ENCODE results near the gene C1orf210.

C1orf210 gene

DNA sequence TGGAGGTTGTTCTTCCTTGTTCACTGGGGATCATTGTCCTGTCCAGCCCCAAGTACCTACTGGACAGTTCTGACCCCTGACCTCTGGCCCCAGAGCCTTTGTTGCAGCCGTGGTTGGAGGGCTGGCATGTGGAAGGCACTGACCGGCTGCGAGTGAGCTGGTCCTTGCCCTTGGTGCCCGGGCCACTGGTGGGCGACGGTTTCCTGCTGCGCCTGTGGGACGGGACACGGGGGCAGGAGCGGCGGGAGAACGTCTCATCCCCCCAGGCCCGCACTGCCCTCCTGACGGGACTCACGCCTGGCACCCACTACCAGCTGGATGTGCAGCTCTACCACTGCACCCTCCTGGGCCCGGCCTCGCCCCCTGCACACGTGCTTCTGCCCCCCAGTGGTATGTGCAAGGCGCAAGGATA is 26.8 kb upstream of the C1orf210 start:
- no peak for DNase-seq (ENCODE audit: low spot score)

DNA sequence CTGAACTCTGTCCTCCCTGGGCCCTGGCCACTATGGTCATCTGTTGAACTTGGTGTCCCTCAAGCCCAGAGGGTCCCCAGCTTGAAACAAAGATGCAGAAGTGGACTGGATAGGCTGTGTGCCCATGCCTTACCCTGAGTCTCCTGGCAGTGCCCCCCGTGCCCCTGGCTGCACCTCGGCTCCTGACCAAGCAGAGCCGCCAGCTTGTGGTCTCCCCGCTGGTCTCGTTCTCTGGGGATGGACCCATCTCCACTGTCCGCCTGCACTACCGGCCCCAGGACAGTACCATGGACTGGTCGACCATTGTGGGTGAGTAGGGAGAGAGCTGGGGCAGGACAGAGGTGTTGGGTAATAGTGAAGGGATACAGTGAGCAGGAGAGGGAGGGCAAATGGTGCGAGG is 26.1 kb upstream of the C1orf210 start:
- DNase-seq (ENCODE audit: low spot score): no peak

DNA sequence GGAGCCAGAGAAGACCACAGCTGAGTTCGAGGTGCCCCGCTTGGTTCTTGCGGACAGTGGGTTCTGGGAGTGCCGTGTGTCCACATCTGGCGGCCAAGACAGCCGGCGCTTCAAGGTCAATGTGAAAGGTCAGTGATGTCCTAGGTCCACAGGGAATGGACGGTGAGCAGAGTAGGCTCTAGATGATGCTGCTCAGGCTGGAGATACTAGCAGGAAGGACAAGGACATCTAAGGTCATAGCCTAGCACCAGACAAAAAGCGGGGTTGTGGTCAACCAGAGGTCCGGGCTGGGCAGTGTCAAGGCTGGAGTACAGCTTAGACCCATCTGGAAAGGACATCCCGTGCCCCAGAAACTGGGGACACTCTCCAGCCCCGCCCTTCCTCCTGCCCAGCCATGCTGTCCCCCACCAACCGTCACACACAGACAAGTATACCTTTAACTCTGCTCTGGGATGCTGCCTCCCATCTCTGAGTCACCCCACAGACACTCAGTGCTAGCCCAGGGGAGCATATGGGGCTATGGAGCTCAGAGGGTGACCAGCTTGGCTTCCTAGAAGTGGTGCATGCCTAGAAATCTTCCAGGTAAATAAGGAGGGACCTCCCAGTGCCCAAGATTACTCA is 24.1 kb upstream of the C1orf210 start:
- no peak for DNase-seq (ENCODE audit: low spot score)

DNA sequence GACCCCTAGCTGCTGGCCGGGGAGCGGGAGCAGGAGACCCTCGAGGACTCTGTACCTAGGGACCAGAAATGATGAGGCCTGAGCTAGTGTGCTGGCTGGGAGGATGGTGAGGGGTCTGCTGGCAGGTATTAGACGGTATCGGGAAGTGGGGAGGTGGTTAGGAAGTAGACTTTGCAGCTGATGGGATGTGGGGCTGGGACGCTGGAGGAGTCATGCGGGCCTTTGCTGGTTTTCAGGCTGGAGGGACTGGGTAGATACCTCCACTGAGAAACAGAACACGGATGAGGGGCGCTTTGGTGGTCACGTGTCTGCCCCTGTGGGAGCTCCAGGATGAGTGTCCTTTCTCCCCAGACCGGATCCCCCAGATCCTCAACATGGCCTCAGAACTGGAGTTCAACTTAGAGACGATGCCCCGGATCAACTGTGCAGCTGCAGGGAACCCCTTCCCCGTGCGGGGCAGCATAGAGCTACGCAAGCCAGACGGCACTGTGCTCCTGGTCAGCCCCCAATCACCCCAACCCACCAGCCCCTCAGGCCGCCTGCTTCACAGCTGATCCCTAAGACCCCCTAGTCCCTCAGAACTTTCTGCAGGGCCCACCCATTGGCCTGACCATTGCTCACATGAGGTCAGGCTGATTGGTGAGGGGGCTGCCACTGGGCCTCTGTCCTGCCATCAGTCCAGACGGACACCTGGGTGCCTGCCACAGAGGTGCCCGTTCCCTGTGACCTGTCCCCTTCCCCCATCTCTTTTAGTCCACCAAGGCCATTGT is 23.4 kb upstream of the C1orf210 start:
- DNase-seq (ENCODE audit: low spot score): no peak

DNA sequence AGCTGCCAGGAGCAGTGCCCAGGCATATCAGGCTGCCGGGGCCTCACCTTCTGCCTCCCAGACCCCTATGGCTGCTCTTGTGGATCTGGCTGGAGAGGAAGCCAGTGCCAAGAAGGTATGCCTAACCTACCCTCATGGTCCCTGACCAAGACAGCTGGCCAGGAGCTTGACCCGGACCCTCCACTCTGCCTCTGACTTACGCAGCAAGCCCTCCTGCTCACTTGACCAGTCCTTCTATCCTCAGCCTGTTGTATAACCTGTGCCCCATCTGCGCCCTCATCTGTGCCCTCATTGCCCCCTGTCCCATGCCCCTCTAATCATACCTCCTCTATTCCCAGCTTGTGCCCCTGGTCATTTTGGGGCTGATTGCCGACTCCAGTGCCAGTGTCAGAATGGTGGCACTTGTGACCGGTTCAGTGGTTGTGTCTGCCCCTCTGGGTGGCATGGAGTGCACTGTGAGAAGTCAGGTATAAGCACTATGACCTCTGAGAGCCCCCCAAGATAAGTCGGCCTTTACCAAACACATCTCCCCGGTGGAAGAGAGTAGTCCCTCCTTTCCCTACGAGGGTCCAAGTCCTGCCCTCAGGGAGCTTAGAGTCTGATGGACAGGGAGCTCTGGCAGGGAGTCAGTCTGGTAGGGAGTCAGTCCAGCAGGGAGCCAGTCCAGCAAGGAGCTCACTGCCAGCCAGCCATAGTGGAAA is 22.2 kb upstream of the C1orf210 start:
- no peak for DNase-seq (ENCODE audit: low spot score)

DNA sequence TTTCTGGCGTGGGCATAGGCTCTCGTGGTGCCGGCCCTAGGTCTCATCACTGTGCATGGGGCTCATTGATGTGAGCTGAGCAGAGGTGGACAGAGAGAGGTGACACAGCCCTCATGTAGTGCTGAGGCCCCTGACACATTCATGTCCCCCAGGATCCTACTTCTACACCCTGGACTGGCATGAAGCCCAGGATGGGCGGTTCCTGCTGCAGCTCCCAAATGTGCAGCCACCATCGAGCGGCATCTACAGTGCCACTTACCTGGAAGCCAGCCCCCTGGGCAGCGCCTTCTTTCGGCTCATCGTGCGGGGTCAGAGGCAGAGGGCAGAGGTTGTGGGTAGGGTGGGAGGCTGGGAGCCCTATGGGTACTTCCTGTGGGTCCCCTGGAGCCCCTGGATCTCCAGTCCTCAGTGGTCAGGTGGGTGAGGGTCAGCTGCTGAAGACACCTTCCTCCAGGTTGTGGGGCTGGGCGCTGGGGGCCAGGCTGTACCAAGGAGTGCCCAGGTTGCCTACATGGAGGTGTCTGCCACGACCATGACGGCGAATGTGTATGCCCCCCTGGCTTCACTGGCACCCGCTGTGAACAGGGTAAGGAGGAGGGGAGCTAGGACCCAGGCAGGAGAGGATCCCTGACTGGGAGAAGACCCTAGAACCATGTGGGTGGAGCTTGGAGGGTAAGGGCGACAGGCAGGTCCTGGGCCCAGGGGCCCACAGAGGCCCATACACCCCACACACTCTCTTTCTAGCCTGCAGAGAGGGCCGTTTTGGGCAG is 21.5 kb upstream of the C1orf210 start:
- DNase-seq (ENCODE audit: low spot score): no peak

DNA sequence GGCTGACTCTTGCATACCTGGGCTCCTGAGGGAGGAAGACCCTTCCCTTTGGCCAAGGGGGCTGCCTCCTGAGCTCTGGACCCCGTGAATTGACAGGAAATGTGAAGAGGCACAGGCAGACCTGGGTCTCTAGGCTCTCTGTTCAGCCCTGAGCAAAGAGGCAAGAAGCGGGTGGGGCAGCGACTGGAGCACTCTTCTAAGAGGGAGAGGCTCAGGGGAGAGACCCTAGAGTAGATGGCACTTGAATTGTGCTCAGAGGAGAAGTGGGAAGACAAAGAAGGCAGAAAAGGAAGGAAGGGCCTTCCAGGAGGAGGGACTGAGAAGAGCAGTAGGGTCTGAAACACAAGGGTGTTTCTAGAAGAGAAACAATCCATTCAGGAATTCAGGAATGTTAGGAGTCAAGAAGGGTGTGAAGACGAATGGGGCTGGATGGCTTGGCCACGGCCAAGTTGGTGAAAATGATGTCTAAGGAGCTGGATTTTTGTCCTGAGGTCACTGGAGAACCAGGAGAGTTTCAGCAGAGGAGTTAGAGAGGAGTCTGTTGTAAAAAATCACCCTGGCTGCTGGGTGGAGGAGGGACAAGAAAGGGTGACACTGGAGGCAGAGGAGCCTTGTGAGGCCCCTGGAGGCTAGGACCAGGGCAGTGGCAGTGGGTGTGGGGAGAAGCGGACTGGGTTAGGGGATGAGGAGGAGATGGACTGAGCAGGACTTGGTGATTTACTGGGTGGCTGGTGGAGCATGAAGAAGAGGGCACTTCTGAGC is 20.7 kb upstream of the C1orf210 start:
- no peak for DNase-seq (ENCODE audit: low spot score)

DNA sequence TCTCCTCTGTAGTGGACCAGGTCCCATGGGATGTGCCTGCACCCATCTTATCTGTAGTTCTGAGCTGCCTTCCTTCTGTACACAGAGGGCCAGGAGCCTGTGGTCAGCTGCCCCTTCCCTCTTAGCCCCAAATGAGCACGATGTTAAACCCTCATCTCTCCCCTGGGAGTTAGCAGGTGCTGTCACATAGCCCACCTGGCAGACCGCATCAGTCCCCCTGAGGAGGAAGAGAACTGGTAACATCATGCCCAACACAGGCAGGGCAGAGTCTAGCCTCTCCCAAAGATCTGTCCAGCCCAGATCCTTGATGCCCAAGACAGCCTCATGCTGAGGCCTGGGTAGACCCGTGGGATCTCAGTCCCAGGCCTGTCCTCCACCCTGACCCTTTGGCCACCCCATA is 20.1 kb upstream of the C1orf210 start:
- no peak for DNase-seq (ENCODE audit: low spot score)

DNA sequence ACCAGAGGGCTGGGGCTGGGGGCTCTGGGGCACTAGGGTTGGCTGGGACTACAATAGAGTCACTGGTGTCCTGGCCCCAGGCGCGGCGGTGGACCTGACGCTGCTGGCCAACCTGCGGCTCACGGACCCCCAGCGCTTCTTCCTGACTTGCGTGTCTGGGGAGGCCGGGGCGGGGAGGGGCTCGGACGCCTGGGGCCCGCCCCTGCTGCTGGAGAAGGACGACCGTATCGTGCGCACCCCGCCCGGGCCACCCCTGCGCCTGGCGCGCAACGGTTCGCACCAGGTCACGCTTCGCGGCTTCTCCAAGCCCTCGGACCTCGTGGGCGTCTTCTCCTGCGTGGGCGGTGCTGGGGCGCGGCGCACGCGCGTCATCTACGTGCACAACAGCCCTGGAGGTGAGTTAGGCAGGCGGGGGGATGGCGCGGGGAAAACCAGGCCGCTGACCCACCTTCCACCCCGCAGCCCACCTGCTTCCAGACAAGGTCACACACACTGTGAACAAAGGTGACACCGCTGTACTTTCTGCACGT is 19.5 kb upstream of the C1orf210 start:
- no peak for DNase-seq (ENCODE audit: low spot score)

DNA sequence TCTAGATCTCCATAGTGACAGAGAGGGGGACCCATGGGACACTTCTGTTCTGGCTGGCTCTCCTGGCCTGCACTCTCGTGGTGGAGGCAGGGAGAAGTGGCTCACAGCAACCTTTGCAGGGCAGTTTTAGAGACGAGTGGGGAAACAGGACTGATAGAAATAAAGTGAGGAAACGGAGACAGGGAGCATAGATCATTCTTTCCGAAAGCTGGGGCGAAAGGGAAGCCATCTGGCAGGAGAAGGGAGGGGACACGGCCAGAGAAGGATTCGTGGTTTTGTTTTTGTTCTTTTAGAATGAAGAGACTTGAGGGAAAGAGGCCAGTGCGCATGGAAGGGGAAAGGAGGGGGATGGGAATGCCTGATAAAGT is 18.9 kb upstream of the C1orf210 start:
- no peak for DNase-seq (ENCODE audit: low spot score)

DNA sequence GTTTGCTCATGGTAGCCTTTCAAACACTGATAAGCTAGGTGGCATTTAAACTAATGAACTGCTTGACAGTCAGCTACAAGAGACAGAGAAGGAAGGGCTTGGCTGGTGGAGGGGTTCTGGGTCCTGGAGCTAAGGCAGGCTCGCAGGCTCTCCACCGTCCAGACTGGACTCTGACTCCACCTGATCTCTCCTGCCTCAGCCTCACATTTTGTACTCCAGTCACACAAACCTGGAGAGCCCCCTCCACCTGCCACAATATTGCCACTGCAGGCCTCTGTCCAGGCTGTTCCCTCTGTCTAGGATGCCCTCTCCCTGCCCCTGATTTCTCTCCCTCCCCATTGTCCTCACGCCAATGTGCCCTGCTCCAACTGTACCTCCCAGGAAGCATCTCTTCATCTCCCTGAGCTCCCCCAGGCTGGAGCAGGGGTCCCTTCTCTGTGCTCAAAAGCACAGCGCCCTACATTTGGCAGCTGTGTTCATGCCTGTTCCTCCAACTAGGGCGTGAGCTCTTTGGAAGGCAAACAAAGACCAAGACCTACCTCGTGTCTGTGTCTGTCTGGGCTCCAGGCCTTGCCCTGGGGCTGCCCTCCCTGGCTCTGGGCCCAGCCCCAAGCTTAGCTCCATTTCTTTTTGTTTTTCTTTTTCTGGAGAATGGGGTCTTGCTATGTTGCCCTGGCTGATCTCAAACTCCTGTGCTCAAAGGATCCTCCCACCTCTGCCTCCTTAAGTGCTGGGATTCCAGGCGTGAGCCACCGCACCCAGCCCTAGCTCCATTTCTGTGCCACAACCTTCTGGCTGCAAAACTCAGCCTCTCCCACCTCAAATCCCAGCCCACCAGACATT is 18.3 kb upstream of the C1orf210 start:
- no peak for DNase-seq (ENCODE audit: low spot score)

DNA sequence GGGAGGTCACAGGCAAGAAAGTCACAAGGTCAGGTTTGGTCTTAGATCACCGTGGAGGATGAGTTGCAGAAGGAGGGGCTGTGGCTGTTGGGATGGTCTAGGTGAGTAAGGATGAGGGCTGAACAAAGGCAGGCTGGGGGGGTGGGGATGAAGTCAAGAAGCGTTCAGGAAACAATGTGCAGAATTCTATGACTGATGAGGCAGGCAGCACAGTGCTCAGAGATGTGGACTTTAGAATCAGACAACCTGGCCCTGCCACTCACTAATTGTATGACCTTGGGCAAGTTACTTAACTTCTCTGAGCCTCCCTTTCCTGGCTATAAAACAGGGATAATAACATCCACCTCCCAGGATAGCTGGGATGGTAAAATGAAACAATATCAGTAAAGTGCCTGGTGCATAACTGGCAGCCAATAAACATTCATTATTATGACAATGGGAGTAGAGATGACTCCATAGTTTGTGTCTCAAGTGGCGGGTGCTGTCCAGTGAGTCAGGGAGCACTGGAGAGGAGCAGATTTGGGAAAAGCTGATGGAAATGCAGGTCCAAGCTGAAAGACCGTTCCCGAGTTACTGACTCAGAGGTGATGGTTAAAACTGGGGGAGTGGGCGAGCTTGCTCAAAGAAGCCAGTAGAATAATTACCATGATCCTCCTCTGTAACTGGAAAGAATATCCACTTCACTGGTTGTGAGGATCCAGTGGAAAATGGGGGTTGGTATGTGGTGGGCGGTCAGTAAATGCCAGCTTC is 17.5 kb upstream of the C1orf210 start:
- DNase-seq (ENCODE audit: low spot score): no peak

DNA sequence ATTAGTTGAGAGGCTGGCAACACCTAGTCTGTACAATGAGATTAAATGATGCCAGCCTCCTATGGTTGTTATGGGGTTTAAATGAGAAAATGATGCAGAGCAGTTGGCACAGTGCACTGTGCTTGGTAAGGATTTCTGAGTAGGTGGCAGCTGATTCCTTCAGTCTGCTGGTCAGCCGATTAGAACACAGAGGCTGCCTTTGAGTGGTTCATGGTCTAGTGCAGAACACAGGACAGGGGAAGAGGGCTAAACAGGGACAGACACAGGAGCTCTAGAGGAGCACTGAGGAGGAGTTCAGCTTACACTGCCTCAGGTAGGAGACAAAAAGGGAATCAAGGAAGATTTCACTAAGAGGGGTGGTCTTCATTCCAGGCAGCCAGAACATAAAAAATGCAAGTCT is 16.8 kb upstream of the C1orf210 start:
- no peak for DNase-seq (ENCODE audit: low spot score)

DNA sequence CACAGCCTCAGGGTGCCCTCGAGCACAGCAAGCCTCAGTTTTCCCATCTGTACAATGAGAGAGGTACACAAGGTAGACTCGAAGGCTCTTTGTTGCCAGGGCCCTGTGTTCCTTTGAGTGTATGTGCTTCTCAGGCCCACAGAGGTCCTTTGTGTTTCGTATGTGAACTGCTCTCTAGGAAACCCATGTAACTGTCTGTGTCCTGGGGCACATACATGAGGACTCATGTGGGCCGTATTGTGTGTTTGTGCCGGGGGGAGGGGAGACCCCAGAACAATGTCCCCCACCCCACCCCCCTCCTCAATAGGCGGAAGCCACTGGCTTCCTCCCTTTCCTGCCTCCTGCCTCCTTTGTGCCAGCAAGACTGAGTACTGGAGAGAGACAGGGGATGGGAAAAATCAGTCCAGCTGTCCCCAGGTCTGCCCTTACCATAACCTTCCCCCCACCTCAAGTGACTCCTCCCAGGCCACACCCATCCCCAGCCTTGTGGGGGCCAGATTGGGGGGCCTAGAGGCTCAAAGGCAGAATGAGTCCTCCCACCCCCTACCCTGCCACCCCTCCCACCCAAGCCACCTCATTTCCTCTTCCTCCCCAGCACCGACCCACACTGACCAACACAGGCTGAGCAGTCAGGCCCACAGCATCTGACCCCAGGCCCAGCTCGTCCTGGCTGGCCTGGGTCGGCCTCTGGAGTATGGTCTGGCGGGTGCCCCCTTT is 15.2 kb upstream of the C1orf210 start, which contains the start of gene TIE1:
TIE1 (plus strand) TSS at position 605 of the 717 bp plus-strand sequence; CDS start at position 695, 90 bp downstream.
- DNase-seq (ENCODE audit: low spot score): no peak

DNA sequence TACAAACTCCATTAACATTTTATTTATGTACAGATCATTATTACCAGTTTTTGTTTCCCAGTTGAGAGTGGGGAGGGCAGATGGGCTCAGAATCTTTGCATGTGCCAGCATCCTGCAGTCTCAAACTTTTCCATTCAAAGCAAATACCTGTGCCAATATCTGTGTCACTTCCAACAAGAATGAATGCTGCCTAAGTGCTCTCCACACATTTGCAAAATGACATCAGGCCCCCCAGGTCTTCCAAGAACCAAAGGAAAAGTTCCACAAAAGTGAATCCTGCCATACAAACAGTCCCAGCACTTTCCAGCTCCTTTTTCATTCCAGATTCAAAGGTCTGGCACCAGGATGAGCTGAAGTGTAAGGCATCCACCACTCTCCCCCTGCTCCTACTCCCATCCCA is 13.7 kb upstream of the C1orf210 start:
- DNase-seq (ENCODE audit: low spot score): no peak

DNA sequence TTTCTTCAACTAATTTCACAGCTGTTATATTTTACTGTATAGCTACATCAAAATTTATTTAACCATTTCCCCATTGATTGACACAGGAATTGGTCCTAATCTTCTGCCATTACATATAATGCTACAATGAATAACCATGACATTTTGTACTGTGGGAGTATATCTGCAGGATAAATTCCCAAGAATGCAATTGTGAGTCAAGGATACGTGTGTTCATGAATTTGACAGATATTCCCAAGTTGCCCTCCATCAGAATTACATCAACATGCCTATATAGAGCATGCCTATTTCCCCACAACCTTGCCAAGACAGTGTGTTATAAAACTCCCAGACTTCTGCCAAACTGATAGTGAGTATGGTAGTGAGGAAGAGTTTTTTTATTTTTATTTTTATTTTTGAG is 12.7 kb upstream of the C1orf210 start:
- DNase-seq (ENCODE audit: low spot score): no peak

DNA sequence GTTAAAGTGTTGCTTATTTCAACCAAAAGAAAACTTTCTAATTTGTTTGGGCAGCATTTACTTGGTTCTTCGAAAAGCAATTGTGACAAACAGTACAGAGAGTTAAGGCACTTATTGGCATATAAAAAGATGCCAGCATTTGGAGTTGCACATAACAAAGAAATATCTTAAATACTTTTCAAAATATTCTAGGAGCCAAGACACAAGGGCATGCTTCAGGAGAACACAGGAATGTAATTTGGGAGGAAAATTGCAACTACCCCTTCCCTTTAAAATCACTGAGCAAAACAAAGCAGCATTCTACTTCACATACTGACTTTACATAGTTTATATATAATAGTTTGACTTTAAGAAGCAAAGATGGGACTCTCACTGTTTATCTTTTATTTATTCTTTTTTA is 10.8 kb upstream of the C1orf210 start:
- DNase-seq (ENCODE audit: low spot score): no peak

DNA sequence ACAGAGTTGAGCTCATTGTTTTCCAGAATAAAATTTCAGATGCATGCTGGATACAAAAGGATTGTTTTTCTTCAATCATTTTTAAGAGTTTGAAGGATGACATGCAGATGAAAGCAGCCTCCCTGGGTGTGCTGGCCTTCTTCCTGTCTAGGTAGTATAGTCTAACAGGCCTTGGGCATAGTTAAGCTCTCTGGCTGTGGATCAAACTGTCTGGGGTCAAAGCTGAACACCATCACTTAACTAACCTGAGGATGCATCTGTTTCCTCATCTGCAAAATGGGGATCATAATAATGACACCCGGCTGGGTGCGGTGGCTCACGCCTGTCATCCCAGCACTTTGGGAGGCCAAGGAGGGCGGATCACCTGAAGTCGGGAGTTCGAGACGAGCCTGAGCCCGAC is 9.4 kb upstream of the C1orf210 start:
- no peak for DNase-seq (ENCODE audit: low spot score)

All from AG08396 (cell line).